Caco-2 (cell line): ENCODE results near the gene IGF2. TPM values are rescaled to one million over a fixed set of nuclear protein-coding genes. Genes with fewer than 3 reads are reported as not detected.
A peak's percentile ranks its signal among the peaks of the same experiment; 100 is the strongest.

Source experiments
- BruUV-seq: library from RNA; stranded (reverse); fragments of 400-500 nt; replicated peaks from 2 replicates; lab custom pipeline; 2021; lab: Mats Ljungman, UMichigan
- CTCF ChIA-PET: fragments of 300-600 bp; sonication (Branson Sonifier 250); formaldehyde crosslinking; loops from one replicate; lab custom pipeline; 2022; ENCODE audit warnings: antibody characterized with exemption; lab: Charles Lee
- POLR2A ChIA-PET: fragments of 300-600 bp; sonication (Branson Sonifier 250); formaldehyde crosslinking; loops from one replicate; lab custom pipeline; 2022; ENCODE audit warnings: antibody characterized with exemption; lab: Charles Lee
- DNase-seq, 2 experiments: peaks; one replicate each; pipeline versions ENCODE4 v3.0.0 to v3.0.0-alpha.2; 2020 to 2022
- H3K27me3 ChIP-seq: replicated peaks from 2 replicates; pipeline ENCODE4 v1.6.0; 2011; ENCODE audit warnings: low read length; ENCODE audit not compliant: control insufficient read depth, insufficient read depth
- H3K36me3 ChIP-seq: 2 replicates; pipeline ENCODE4 v1.5.1; 2011; ENCODE audit warnings: low read length; ENCODE audit not compliant: control insufficient read depth, insufficient read depth
- H3K4me1 ChIP-seq: fragments of 250-450 bp; sonication (Bioruptor Pico); 2 replicates; pipeline ENCODE4 v1.5.1; 2020; ENCODE audit warnings: mild to moderate bottlenecking
- H3K4me3 ChIP-seq: 2 replicates; pipeline ENCODE4 v1.5.1; 2011; ENCODE audit warnings: low read depth, mild to moderate bottlenecking, control low read depth, low read length
- H3K9me3 ChIP-seq: fragments of 250-450 bp; sonication (Bioruptor Pico); 2 replicates; pipeline ENCODE4 v1.5.1; 2020; ENCODE audit warnings: mild to moderate bottlenecking, moderate library complexity
- H3K27ac Mint-ChIP-seq: one replicate; pipeline ENCODE4 v1.8.0; 2022; ENCODE audit warnings: mixed read lengths; ENCODE audit not compliant: unreplicated experiment
- H3K27me3 Mint-ChIP-seq: one replicate; pipeline ENCODE4 v1.8.0; 2022; ENCODE audit warnings: mixed read lengths; ENCODE audit not compliant: insufficient read depth, unreplicated experiment
- H3K36me3 Mint-ChIP-seq: one replicate; pipeline ENCODE4 v1.8.0; 2022; ENCODE audit warnings: mild to moderate bottlenecking, mixed read lengths; ENCODE audit not compliant: insufficient read depth, unreplicated experiment
- H3K4me1 Mint-ChIP-seq: one replicate; pipeline ENCODE4 v1.8.0; 2022; ENCODE audit warnings: low read depth, mixed read lengths; ENCODE audit not compliant: unreplicated experiment
- H3K4me3 Mint-ChIP-seq: one replicate; pipeline ENCODE4 v1.8.0; 2022; ENCODE audit warnings: mild to moderate bottlenecking, moderate library complexity, mixed read lengths; ENCODE audit not compliant: unreplicated experiment
- H3K9me3 Mint-ChIP-seq: one replicate; pipeline ENCODE4 v1.8.0; 2022; ENCODE audit warnings: mixed read lengths; ENCODE audit not compliant: unreplicated experiment
- intact Hi-C: fragments of 100-400 bp; cut with micrococcal nuclease; formaldehyde crosslinking; loops from one replicate; pipeline ENCODE4 v1.10.0; 2022; ENCODE audit not compliant: unreplicated experiment
- total RNA-seq: library from RNA; stranded (reverse); gene quantifications from 2 replicates; pipeline ENCODE4 v1.2.3, GENCODE V29; 2022
- TF ChIP-seq, protein P1 (sequence below), 2 experiments: fragments of 200-600 bp in 1 of 2; IDR thresholded peaks; 1 replicate in 1 of 2; 2 replicates in 1 of 2; pipeline versions ENCODE4 v1.5.1 to v1.8.0; 2011 to 2022; ENCODE audit warnings: antibody characterized with exemption in 1 of 2, control low read depth in 1 of 2, inconsistent platforms in 1 of 2, low read depth in 1 of 2, low read length in 1 of 2, mild to moderate bottlenecking in 1 of 2, moderate library complexity in 1 of 2; ENCODE audit not compliant: insufficient read depth in 1 of 2, severe bottlenecking in 1 of 2, unreplicated experiment in 1 of 2

The IGF2 gene
- total RNA-seq, 1 experiment from 2014 or later: 1,397 TPM

DNA sequence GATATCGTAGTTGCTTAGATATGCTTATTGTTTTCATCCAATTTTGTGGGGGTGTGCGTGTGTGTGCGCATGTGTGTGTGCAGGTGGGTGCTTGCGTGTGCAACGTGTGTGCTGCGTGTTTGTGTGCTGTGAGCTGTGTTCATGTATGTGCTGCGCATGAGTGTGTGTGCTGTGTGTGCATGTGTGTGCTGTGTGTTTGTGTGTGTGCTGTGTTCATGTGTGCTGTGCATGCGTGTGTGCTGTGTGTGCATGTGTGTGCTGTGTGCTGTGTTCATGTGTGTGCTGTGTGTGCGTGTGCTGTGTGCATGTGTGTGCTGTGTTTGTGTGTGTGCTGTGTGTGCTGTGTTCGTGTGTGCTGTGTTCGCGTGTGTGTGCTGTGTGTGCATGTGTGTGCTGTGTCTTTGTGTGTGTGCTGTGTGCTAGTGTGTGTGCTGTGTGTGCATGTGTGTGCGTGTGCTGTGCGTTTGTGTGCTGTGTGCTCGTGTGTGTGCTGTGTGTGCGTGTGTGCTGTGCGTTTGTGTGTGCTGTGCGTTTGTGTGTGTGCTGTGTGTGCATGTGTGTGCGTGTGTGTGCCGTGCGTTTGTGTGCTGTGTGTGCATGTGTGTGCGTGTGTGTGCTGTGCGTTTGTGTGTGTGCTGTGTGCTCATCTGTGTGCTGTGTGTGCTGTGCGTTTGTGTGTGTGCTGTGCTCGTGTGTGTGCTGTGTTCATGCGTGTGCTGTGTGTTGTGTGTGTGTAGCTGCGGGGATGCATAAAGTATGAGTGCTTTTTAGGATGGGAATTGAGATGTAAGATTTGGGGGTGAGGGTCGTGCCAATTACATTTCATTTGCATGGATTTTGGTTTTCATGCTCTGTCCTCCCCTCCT, 7.6 kb downstream of the IGF2 start:
- Mint-ChIP-seq H3K36me3 (peaks cover 96% of the 10 kb centered on the region), H3K27ac (peak overlapping the region; percentile 83), H3K27me3 (no peaks in the 10 kb centered on the region), H3K4me1 (peaks cover 26% of the 10 kb centered on the region), H3K9me3 (peaks cover 2% of the 10 kb centered on the region), H3K4me3 (peak overlapping the region; percentile 27)
- intact Hi-C loops: no loop called here
- DNase-seq: no peak
- H3K9me3 ChIP-seq: no peaks in the 10 kb centered on the region
- no peak overlapping the region for H3K4me3 ChIP-seq
- TSS peak; percentile 53 for BruUV-seq
- H3K27me3 ChIP-seq: no peaks in the 10 kb centered on the region
- TF ChIP-seq, protein P1, sequence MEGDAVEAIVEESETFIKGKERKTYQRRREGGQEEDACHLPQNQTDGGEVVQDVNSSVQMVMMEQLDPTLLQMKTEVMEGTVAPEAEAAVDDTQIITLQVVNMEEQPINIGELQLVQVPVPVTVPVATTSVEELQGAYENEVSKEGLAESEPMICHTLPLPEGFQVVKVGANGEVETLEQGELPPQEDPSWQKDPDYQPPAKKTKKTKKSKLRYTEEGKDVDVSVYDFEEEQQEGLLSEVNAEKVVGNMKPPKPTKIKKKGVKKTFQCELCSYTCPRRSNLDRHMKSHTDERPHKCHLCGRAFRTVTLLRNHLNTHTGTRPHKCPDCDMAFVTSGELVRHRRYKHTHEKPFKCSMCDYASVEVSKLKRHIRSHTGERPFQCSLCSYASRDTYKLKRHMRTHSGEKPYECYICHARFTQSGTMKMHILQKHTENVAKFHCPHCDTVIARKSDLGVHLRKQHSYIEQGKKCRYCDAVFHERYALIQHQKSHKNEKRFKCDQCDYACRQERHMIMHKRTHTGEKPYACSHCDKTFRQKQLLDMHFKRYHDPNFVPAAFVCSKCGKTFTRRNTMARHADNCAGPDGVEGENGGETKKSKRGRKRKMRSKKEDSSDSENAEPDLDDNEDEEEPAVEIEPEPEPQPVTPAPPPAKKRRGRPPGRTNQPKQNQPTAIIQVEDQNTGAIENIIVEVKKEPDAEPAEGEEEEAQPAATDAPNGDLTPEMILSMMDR (IDR thresholded peaks at IDR 0.05; ENCODE audit: insufficient read depth in 1 of 2, low read depth in 1 of 2, low read length in 1 of 2, severe bottlenecking in 1 of 2, unreplicated experiment in 1 of 2): no peak
- CTCF ChIA-PET: no interaction called here
- peaks cover 9% of the 10 kb centered on the region for H3K36me3 ChIP-seq
- H3K4me1 ChIP-seq: peaks cover 9% of the 10 kb centered on the region; the same call in 1 of the 2 replicates
- POLR2A ChIA-PET: no interaction called here

DNA sequence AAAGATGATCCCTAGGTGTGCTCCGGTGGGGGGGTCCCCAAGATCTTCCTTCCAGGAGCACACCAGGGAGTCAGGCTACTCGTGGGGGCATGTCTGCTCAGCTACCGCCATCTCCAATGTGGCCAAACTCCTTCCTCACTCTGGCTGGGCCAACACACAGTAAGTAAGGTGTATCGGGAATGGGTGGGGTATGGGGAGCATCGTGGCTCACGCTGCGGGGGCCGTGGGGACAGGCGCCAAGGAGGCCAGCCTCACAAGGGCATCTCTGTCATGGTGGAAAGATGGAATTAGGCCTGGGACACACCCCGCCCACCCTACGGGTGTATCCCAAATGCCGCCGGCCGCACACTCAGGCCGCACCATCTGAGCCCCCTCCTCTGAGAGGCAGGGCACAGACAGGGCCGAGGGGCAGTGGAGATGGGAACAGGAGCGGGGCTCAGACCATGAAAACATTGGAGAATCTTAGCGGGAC, 8.3 kb downstream of the IGF2 start:
- intact Hi-C loops: no loop called here
- H3K27me3 ChIP-seq: no peaks in the 10 kb centered on the region
- no peak overlapping the region for H3K4me3 ChIP-seq
- peaks cover 2% of the 10 kb centered on the region; the same call in 1 of the 2 replicates for H3K4me1 ChIP-seq
- no peaks in the 10 kb centered on the region for H3K9me3 ChIP-seq
- Mint-ChIP-seq H3K27ac (peak overlapping the region; percentile 83), H3K4me1 (peaks cover 20% of the 10 kb centered on the region), H3K9me3 (peaks cover 8% of the 10 kb centered on the region), H3K27me3 (no peaks in the 10 kb centered on the region), H3K36me3 (peaks cover 89% of the 10 kb centered on the region), H3K4me3 (peak overlapping the region; percentile 17)
- ChIA-PET POLR2A (no interaction called here), CTCF (no interaction called here)
- DNase-seq: peak in 1 of 2 experiments; percentile 11
- H3K36me3 ChIP-seq: peaks cover 9% of the 10 kb centered on the region
- TF ChIP-seq, protein P1 (IDR thresholded peaks at IDR 0.05; ENCODE audit: insufficient read depth in 1 of 2, low read depth in 1 of 2, low read length in 1 of 2, severe bottlenecking in 1 of 2, unreplicated experiment in 1 of 2): no peak
- no TSS peak for BruUV-seq

GRCh38 chr11:2129699-2130366, 9.4 kb downstream of the IGF2 start:
- no peaks in the 10 kb centered on the region for H3K27me3 ChIP-seq
- intact Hi-C loops: loop anchor here (2.0 kb wide), 1 partner anchor 75 kb away; no protein-coding TSS in a partner anchor
- H3K27me3 Mint-ChIP-seq: no peaks in the 10 kb centered on the region

More at GRCh38 chr11:2129699-2130366, 9.4 kb downstream of the IGF2 start:
- DNase-seq: peak in 1 of 2 experiments; percentile 12
- ChIA-PET CTCF (no interaction called here), POLR2A (interaction anchor here (0.6 to 1.5 kb wide), 2 partner anchors 21 to 73 kb away, joined by 5 to 6 read pairs; no protein-coding TSS in a partner anchor)
- BruUV-seq: no TSS peak
- no peaks in the 10 kb centered on the region; the same call in 1 of the 2 replicates for H3K4me1 ChIP-seq
- peaks cover 19% of the 10 kb centered on the region for H3K4me1 Mint-ChIP-seq
- TF ChIP-seq, protein P1 (IDR thresholded peaks at IDR 0.05; ENCODE audit: insufficient read depth in 1 of 2, low read depth in 1 of 2, low read length in 1 of 2, severe bottlenecking in 1 of 2, unreplicated experiment in 1 of 2): no peak
- no peak overlapping the region for H3K27ac Mint-ChIP-seq
- H3K36me3 ChIP-seq: peaks cover 9% of the 10 kb centered on the region
- H3K9me3 ChIP-seq: no peaks in the 10 kb centered on the region
- H3K4me3 Mint-ChIP-seq: no peak overlapping the region
- H3K4me3 ChIP-seq: no peak overlapping the region
- H3K36me3 Mint-ChIP-seq: peaks cover 78% of the 10 kb centered on the region
- peaks cover 19% of the 10 kb centered on the region for H3K9me3 Mint-ChIP-seq
